A549 (cell line): ENCODE data around the gene SYNGR4. TPM values are rescaled to one million over a fixed set of nuclear protein-coding genes. Genes with fewer than 3 reads are reported as not detected.

Source experiments
- BHLHE40 ChIP-seq: IDR thresholded peaks from 2 replicates; pipeline ENCODE4 v1.6.1; 2012; ENCODE audit warnings: low read depth, low read length, inconsistent platforms
- CBX2 ChIP-seq: fragments of 200-600 bp; sonication (generic); IDR thresholded peaks from 2 replicates; pipeline ENCODE4 v1.6.1; 2016; ENCODE audit warnings: low read depth, mild to moderate bottlenecking, borderline replicate concordance
- CBX8 ChIP-seq: fragments of 200-600 bp; sonication (generic); IDR thresholded peaks from 2 replicates; pipeline ENCODE4 v1.6.1; 2016
- EHF ChIP-seq: fragments of 250-450 bp; sonication (Bioruptor Pico); IDR thresholded peaks from 2 replicates; pipeline ENCODE4 v1.5.0; 2020; ENCODE audit warnings: mild to moderate bottlenecking
- EP300 ChIP-seq, 2 experiments: fragments of >200 bp; sonication (Bioruptor Twin); formaldehyde crosslinking; IDR thresholded peaks; 2 replicates in 1 of 2; 3 replicates in 1 of 2; pipeline ENCODE4 v1.6.1; 2016 to 2017
- ESRRA ChIP-seq: fragments of 150-350 bp; IDR thresholded peaks from 2 replicates; pipeline ENCODE4 v1.6.1; 2014; ENCODE audit warnings: mild to moderate bottlenecking, low read length, borderline replicate concordance
- FOSL2 ChIP-seq, 2 experiments: fragments of 450-650 bp in 1 of 2; fragments of >200 bp in 1 of 2; sonication (Bioruptor Twin) in 1 of 2; formaldehyde crosslinking; IDR thresholded peaks; 2 replicates each; pipeline versions ENCODE4 v1.5.0 to v1.6.1; 2016 to 2020; ENCODE audit warnings: mild to moderate bottlenecking in 1 of 2, moderate library complexity in 1 of 2
- FOXS1 ChIP-seq: fragments of 250-450 bp; sonication (Bioruptor Pico); IDR thresholded peaks from 2 replicates; pipeline ENCODE4 v1.5.0; 2020; ENCODE audit warnings: mild to moderate bottlenecking, moderate library complexity
- HEYL ChIP-seq: fragments of 250-450 bp; sonication (Bioruptor Pico); IDR thresholded peaks from 2 replicates; pipeline ENCODE4 v1.8.0; 2021; ENCODE audit warnings: mild to moderate bottlenecking, moderate library complexity
- HOXA7 ChIP-seq: fragments of 250-450 bp; sonication (Bioruptor Pico); IDR thresholded peaks from 2 replicates; pipeline ENCODE4 v1.5.0; 2020; ENCODE audit warnings: mild to moderate bottlenecking, moderate library complexity
- HOXB13 ChIP-seq: fragments of 250-450 bp; sonication (Bioruptor Pico); IDR thresholded peaks from 2 replicates; pipeline ENCODE4 v1.5.0; 2020; ENCODE audit warnings: low read depth, mild to moderate bottlenecking, moderate library complexity
- HOXB5 ChIP-seq: fragments of 250-450 bp; sonication (Bioruptor Pico); IDR thresholded peaks from 2 replicates; pipeline ENCODE4 v1.5.0; 2020; ENCODE audit warnings: mild to moderate bottlenecking, moderate library complexity
- JUN ChIP-seq, 2 experiments: fragments of >200 bp; sonication (Bioruptor Twin); formaldehyde crosslinking; IDR thresholded peaks; 2 replicates in 1 of 2; 3 replicates in 1 of 2; pipeline ENCODE4 v1.6.1; 2016 to 2017
- JUNB ChIP-seq: fragments of >200 bp; sonication (Bioruptor Twin); formaldehyde crosslinking; IDR thresholded peaks from 2 replicates; pipeline ENCODE4 v1.6.1; 2016
- KDM1A ChIP-seq: fragments of 200-600 bp; sonication (generic); IDR thresholded peaks from 2 replicates; pipeline ENCODE4 v1.6.1; 2016; ENCODE audit warnings: low read depth, mild to moderate bottlenecking
- KDM5A ChIP-seq: fragments of 200-600 bp; sonication (generic); IDR thresholded peaks from 2 replicates; pipeline ENCODE4 v1.6.1; 2016; ENCODE audit warnings: antibody characterized with exemption, mild to moderate bottlenecking
- MYC ChIP-seq: IDR thresholded peaks from 2 replicates; pipeline ENCODE4 v1.6.1; 2012; ENCODE audit warnings: mild to moderate bottlenecking, inconsistent platforms, low read length, improper control_type of control experiment, borderline replicate concordance
- NPAS2 ChIP-seq: fragments of 250-450 bp; sonication (Bioruptor Pico); IDR thresholded peaks from 2 replicates; pipeline ENCODE4 v1.8.0; 2022; ENCODE audit warnings: mild to moderate bottlenecking, moderate library complexity, borderline replicate concordance
- NR3C1 ChIP-seq: fragments of >200 bp; sonication (Bioruptor Twin); formaldehyde crosslinking; IDR thresholded peaks from 3 replicates; pipeline ENCODE4 v1.6.1; 2017
- PHF8 ChIP-seq: fragments of 200-600 bp; sonication (generic); IDR thresholded peaks from 2 replicates; pipeline ENCODE4 v1.6.1; 2016; ENCODE audit warnings: low read depth, mild to moderate bottlenecking, antibody characterized with exemption, moderate library complexity, borderline replicate concordance
- POLR2A ChIP-seq: IDR thresholded peaks from 2 replicates; pipeline ENCODE4 v1.6.1; 2012; ENCODE audit warnings: mild to moderate bottlenecking, low read length
- POLR2AphosphoS2 ChIP-seq: conservative IDR thresholded peaks from 2 replicates; pipeline ENCODE4 v1.6.1; 2012; ENCODE audit warnings: low read length, improper control_type of control experiment, inconsistent platforms
- RAD21 ChIP-seq, 2 experiments: fragments of >200 bp in 1 of 2; sonication (Bioruptor Twin) in 1 of 2; formaldehyde crosslinking in 1 of 2; IDR thresholded peaks in 1 of 2; conservative IDR thresholded peaks in 1 of 2; 2 replicates in 1 of 2; 3 replicates in 1 of 2; pipeline ENCODE4 v1.6.1; 2012 to 2018; ENCODE audit warnings: inconsistent platforms in 1 of 2
- RARB ChIP-seq: fragments of 250-450 bp; sonication (Bioruptor Pico); IDR thresholded peaks from 2 replicates; pipeline ENCODE4 v1.8.0; 2021; ENCODE audit warnings: mild to moderate bottlenecking, moderate library complexity
- RCOR1 ChIP-seq: fragments of 150-350 bp; IDR thresholded peaks from 2 replicates; pipeline ENCODE4 v1.6.1; 2014; ENCODE audit warnings: antibody characterized with exemption, low read length, low read depth
- RNF2 ChIP-seq: fragments of 200-600 bp; sonication (generic); IDR thresholded peaks from 2 replicates; pipeline ENCODE4 v1.6.1; 2016; ENCODE audit warnings: low read depth, mild to moderate bottlenecking, antibody characterized with exemption, moderate library complexity, borderline replicate concordance
- SREBF2 ChIP-seq: fragments of 450-650 bp; IDR thresholded peaks from 2 replicates; pipeline ENCODE4 v1.6.1; 2014; ENCODE audit warnings: mild to moderate bottlenecking, moderate library complexity
- TP53 ChIP-seq: fragments of 250-450 bp; sonication (Bioruptor Pico); IDR thresholded peaks from 2 replicates; pipeline ENCODE4 v1.5.0; 2021; ENCODE audit warnings: mild to moderate bottlenecking, moderate library complexity
- ZC3H11A ChIP-seq: fragments of 450-650 bp; IDR thresholded peaks from 2 replicates; pipeline ENCODE4 v1.6.1; 2014; ENCODE audit warnings: antibody characterized with exemption, mild to moderate bottlenecking
- ZSCAN20 ChIP-seq: fragments of 250-450 bp; sonication (Bioruptor Pico); IDR thresholded peaks from 2 replicates; pipeline ENCODE4 v1.8.0; 2022; ENCODE audit warnings: mild to moderate bottlenecking, moderate library complexity
- polyA plus RNA-seq, 4 experiments: library from polyadenylated mRNA; depleted of rRNA in 3 of 4; stranded (reverse); fragments of >200 nt; fragmentation: RNase III in 1 of 4; extraction: RNeasy Plus Mini Kit Qiagen cat#74134 plus additional on column Dnase treatment in 1 of 4; gene quantifications; 2 replicates in 3 of 4; 3 replicates in 1 of 4; pipeline ENCODE4 v1.2.3, GENCODE V29; 2011 to 2017
- TF ChIP-seq, protein P1 (sequence below): fragments of 250-450 bp; sonication (Bioruptor Pico); IDR thresholded peaks from 2 replicates; pipeline ENCODE4 v1.5.0; 2021; ENCODE audit warnings: mild to moderate bottlenecking, moderate library complexity, borderline replicate concordance
- TF ChIP-seq, protein P2 (sequence below): IDR thresholded peaks from 2 replicates; pipeline ENCODE4 v1.6.1; 2012; ENCODE audit warnings: low read depth, borderline replicate concordance
- TF ChIP-seq, protein P3 (sequence below): fragments of 250-450 bp; sonication (Bioruptor Pico); IDR thresholded peaks from 2 replicates; pipeline ENCODE4 v1.5.0; 2020; ENCODE audit warnings: low read depth, mild to moderate bottlenecking, moderate library complexity
- TF ChIP-seq, protein P4 (sequence below): fragments of >200 bp; sonication (Bioruptor Twin); formaldehyde crosslinking; IDR thresholded peaks from 3 replicates; pipeline ENCODE4 v1.5.1; 2016
- TF ChIP-seq, protein P5 (sequence below): IDR thresholded peaks from 2 replicates; pipeline ENCODE4 v1.6.1; 2012

The SYNGR4 gene
- polyA plus RNA-seq, 2 of the 4 experiments (the other 2 are of a cell fraction): 2.3 to 4.4 TPM

DNA sequence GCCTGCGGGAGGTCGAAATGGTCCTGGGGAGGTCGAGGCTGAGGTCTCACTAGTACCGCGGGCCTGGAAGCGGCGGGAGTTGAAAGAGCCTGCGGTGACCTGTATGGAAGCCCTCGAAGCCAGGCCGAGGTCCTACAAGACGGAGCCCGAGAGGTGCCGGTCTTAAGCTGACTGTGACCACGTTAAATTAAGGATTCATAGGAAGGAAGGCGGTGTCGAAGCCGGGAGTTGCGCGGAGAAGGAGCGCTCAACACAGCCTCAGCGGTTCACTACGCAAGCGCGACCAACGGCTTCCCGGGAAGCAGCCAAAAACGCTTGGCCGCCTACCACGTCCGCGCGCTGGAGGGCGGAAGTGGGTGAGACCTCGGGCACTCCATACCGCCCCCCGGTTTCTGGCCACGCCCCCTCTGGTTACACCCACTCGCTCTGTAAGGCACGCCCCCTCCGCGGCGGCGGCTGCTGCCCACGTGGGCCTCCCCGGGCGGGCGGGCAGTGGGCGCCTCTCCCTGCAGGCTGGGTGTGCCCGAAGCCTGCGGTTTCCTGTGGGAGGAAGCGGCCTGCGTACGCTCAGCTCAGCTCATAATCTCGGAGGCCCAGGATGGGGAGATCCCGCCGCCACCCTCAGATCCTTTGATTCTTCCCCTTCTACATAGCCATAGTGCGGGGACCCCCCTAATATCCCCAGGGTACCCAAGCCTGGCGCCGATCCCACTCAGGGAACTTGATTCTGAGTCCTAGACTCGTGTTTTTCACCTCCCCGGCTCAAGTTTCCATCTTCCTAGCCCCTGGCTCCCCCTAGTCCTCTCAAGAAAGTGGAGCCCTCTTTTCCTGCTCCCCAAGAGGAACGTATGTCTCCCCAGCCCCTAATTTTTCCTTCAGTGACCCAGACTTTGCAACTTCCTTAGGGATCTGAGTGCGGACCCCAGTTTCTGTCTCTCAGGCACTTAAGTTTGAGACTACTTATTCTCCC, 42.3 kb upstream of the SYNGR4 start (continued):
- TF ChIP-seq, protein P1, sequence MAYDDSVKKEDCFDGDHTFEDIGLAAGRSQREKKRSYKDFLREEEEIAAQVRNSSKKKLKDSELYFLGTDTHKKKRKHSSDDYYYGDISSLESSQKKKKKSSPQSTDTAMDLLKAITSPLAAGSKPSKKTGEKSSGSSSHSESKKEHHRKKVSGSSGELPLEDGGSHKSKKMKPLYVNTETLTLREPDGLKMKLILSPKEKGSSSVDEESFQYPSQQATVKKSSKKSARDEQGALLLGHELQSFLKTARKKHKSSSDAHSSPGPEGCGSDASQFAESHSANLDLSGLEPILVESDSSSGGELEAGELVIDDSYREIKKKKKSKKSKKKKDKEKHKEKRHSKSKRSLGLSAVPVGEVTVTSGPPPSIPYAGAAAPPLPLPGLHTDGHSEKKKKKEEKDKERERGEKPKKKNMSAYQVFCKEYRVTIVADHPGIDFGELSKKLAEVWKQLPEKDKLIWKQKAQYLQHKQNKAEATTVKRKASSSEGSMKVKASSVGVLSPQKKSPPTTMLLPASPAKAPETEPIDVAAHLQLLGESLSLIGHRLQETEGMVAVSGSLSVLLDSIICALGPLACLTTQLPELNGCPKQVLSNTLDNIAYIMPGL: no peak
- TF ChIP-seq HOXB5 (CRISPR knock-in tag) (peak; percentile 65; the same call in 1 of the 2 replicates), ESRRA (no peak), POLR2A (peak; percentile 72), JUNB (no peak), CBX8 (no peak), NPAS2 (CRISPR knock-in tag) (no peak), HOXA7 (CRISPR knock-in tag) (peak; percentile 88), EHF (peak; percentile 77; the same call in 1 of the 2 replicates), KDM1A (no peak), RAD21 (conservative IDR thresholded peaks at IDR 0.05 in 1 of 2, IDR thresholded peaks at IDR 0.05 in 1 of 2) (0 out of 5 replicates have a peak, but pooled peaks of 1 of the 2 experiments have one; percentile 6), PHF8 (peak; percentile 15; the same call in 1 of the 2 replicates), SREBF2 (no peak), TP53 (0 out of 2 replicates have a peak, but pooled peaks have one; percentile 66), RARB (CRISPR knock-in tag) (no peak), EP300 (IDR thresholded peaks at IDR 0.05) (no peak), ZC3H11A (no peak), ZSCAN20 (no peak), MYC (peak; percentile 90), KDM5A (no peak), FOSL2 (IDR thresholded peaks at IDR 0.05) (no peak), FOSL2 (CRISPR knock-in tag; IDR thresholded peaks at IDR 0.05) (0 out of 2 replicates have a peak, but pooled peaks have one; percentile 3), HEYL (CRISPR knock-in tag) (no peak), RCOR1 (no peak), NR3C1 (no peak), CBX2 (no peak), HOXB13 (CRISPR knock-in tag) (peak; percentile 72; the same call in 1 of the 2 replicates), FOXS1 (CRISPR knock-in tag) (peak; percentile 75), RNF2 (no peak), POLR2AphosphoS2 (no peak), JUN (IDR thresholded peaks at IDR 0.05) (peak; percentile 77 to 82), BHLHE40 (no peak)
- TF ChIP-seq, protein P2, sequence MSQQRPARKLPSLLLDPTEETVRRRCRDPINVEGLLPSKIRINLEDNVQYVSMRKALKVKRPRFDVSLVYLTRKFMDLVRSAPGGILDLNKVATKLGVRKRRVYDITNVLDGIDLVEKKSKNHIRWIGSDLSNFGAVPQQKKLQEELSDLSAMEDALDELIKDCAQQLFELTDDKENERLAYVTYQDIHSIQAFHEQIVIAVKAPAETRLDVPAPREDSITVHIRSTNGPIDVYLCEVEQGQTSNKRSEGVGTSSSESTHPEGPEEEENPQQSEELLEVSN: peak; percentile 87
- TF ChIP-seq, protein P3, sequence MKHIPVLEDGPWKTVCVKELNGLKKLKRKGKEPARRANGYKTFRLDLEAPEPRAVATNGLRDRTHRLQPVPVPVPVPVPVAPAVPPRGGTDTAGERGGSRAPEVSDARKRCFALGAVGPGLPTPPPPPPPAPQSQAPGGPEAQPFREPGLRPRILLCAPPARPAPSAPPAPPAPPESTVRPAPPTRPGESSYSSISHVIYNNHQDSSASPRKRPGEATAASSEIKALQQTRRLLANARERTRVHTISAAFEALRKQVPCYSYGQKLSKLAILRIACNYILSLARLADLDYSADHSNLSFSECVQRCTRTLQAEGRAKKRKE (CRISPR knock-in tag): peak; percentile 65; the same call in 1 of the 2 replicates
- TF ChIP-seq, protein P4, sequence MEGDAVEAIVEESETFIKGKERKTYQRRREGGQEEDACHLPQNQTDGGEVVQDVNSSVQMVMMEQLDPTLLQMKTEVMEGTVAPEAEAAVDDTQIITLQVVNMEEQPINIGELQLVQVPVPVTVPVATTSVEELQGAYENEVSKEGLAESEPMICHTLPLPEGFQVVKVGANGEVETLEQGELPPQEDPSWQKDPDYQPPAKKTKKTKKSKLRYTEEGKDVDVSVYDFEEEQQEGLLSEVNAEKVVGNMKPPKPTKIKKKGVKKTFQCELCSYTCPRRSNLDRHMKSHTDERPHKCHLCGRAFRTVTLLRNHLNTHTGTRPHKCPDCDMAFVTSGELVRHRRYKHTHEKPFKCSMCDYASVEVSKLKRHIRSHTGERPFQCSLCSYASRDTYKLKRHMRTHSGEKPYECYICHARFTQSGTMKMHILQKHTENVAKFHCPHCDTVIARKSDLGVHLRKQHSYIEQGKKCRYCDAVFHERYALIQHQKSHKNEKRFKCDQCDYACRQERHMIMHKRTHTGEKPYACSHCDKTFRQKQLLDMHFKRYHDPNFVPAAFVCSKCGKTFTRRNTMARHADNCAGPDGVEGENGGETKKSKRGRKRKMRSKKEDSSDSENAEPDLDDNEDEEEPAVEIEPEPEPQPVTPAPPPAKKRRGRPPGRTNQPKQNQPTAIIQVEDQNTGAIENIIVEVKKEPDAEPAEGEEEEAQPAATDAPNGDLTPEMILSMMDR: no peak
- TF ChIP-seq, protein P5, sequence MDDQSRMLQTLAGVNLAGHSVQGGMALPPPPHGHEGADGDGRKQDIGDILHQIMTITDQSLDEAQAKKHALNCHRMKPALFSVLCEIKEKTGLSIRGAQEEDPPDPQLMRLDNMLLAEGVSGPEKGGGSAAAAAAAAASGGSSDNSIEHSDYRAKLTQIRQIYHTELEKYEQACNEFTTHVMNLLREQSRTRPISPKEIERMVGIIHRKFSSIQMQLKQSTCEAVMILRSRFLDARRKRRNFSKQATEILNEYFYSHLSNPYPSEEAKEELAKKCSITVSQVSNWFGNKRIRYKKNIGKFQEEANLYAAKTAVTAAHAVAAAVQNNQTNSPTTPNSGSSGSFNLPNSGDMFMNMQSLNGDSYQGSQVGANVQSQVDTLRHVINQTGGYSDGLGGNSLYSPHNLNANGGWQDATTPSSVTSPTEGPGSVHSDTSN: no peak; the same call in 1 of the 2 replicates
